Vagina (tissue), 2 donors: ENCODE results near the gene LRRC56.

ENCODE experiments used
- POLR2A ChIP-seq, 2 donors: fragments of 450-650 bp; IDR thresholded peaks; one replicate each; pipeline ENCODE4 v1.6.1; 2017; ENCODE audit warnings: antibody characterized with exemption in 2 of 2, mild to moderate bottlenecking in 2 of 2, moderate library complexity in 2 of 2
- POLR2AphosphoS5 ChIP-seq, 2 donors: sonication (generic); formaldehyde crosslinking; IDR thresholded peaks; one replicate each; pipeline ENCODE4 v1.9.0; 2017; ENCODE audit warnings: antibody characterized with exemption in 2 of 2, mild to moderate bottlenecking in 2 of 2, low read depth in 1 of 2; ENCODE audit not compliant: insufficient read depth in 1 of 2

GRCh38 chr11:573146-573759, 35.9 kb downstream of the LRRC56 start:
- TF ChIP-seq POLR2AphosphoS5 (IDR thresholded peaks at IDR 0.05; ENCODE audit: insufficient read depth in 1 of 2, low read depth in 1 of 2) (no peak), POLR2A (IDR thresholded peaks at IDR 0.05) (no peak)
